HCT116 (cell line): Measurements from ENCODE around the gene SUPT3H. TPM values are rescaled to one million over a fixed set of nuclear protein-coding genes. Genes with fewer than 3 reads are reported as not detected.

Source experiments
- ATAC-seq: fragments of 200-7000 bp; cut with Tn5 transposase; 2 replicates; pipeline ENCODE4 v1.9.1; 2020; ENCODE audit warnings: mild to moderate bottlenecking, moderate library complexity
- BruUV-seq: library from RNA; stranded (reverse); fragments of 400-500 nt; replicated peaks from 2 replicates; lab custom pipeline; 2021; lab: Mats Ljungman, UMichigan
- CTCF ChIA-PET: fragments of 300-600 bp; sonication (Branson Sonifier 250); formaldehyde crosslinking; loops from one replicate; lab custom pipeline; 2021; ENCODE audit warnings: antibody characterized with exemption; lab: Charles Lee
- POLR2A ChIA-PET: fragments of 300-600, 350-600 bp; sonication (Branson Sonifier 250); formaldehyde crosslinking; loops from one replicate; lab custom pipeline; 2021; ENCODE audit warnings: antibody characterized with exemption; lab: Charles Lee
- RAD21 ChIA-PET, 2 experiments: fragments of 300-600 bp; sonication (Branson Sonifier 250); formaldehyde crosslinking; loops; one replicate each; lab custom pipeline; 2023; ENCODE audit warnings: low total read pairs in 2 of 2; ENCODE audit not compliant: uncharacterized antibody in 2 of 2, unreplicated experiment in 2 of 2, low non-redundant PET in 1 of 2; lab: Charles Lee
- DNase-seq: peaks from one replicate; pipeline ENCODE4 v3.0.0-alpha.2; 2010; ENCODE audit warnings: low read depth, low spot score
- H2AFZ ChIP-seq: fragments of 200-600 bp; shearing (Covaris generic), sonication (generic); 2 replicates; pipeline ENCODE4 v1.6.1; 2017; ENCODE audit warnings: low read depth, mixed run types, mixed read lengths, antibody characterized with exemption, low read length; ENCODE audit not compliant: poor library complexity, severe bottlenecking
- H3K27ac ChIP-seq: 2 replicates; pipeline ENCODE4 v1.5.1; 2012; ENCODE audit warnings: low read depth, low read length
- H3K27me3 ChIP-seq: fragments of 200-600 bp; sonication (generic); 2 replicates; pipeline ENCODE4 v1.6.1; 2016; ENCODE audit warnings: mixed run types, low read length, mixed read lengths; ENCODE audit not compliant: insufficient read depth
- H3K36me3 ChIP-seq, 2 experiments: fragments of 200-500 bp in 1 of 2; fragments of 200-600 bp in 1 of 2; sonication (Bioruptor generic) in 1 of 2; sonication (generic) in 1 of 2; 2 replicates each; pipeline versions ENCODE4 v1.5.1 to v1.6.1; 2014 to 2016; ENCODE audit warnings: low read length in 2 of 2, inconsistent platforms in 1 of 2, mixed read lengths in 1 of 2, mixed run types in 1 of 2; ENCODE audit not compliant: insufficient read depth in 2 of 2, control insufficient read depth in 1 of 2
- H3K4me1 ChIP-seq, 2 experiments: fragments of 200-600 bp in 1 of 2; sonication (generic) in 1 of 2; 2 replicates each; pipeline versions ENCODE4 v1.5.1 to v1.6.1; 2012 to 2017; ENCODE audit warnings: low read length in 2 of 2, inconsistent platforms in 1 of 2, mild to moderate bottlenecking in 1 of 2, mixed read lengths in 1 of 2, mixed run types in 1 of 2, moderate library complexity in 1 of 2; ENCODE audit not compliant: insufficient read depth in 2 of 2, control insufficient read depth in 1 of 2
- H3K4me2 ChIP-seq: fragments of 200-600 bp; sonication (generic); 2 replicates; pipeline ENCODE4 v1.6.1; 2017; ENCODE audit warnings: mixed run types, low read length, mixed read lengths
- H3K4me3 ChIP-seq, 2 experiments: fragments of 200-600 bp in 1 of 2; sonication (generic) in 1 of 2; replicated peaks in 1 of 2; 2 replicates each; pipeline ENCODE4 v1.5.1; 2011 to 2016; ENCODE audit warnings: low read length in 2 of 2, control low read depth in 1 of 2, low read depth in 1 of 2, mild to moderate bottlenecking in 1 of 2, mixed read lengths in 1 of 2, mixed run types in 1 of 2
- H3K79me2 ChIP-seq: fragments of 200-600 bp; sonication (generic); 2 replicates; pipeline ENCODE4 v1.6.1; 2017; ENCODE audit warnings: mild to moderate bottlenecking, mixed run types, low read length, moderate library complexity, mixed read lengths; ENCODE audit not compliant: insufficient read depth
- H3K9ac ChIP-seq: fragments of 200-600 bp; sonication (generic); 2 replicates; pipeline ENCODE4 v1.6.1; 2016; ENCODE audit warnings: low read length, mixed read lengths
- H3K9me2 ChIP-seq: fragments of 200-600 bp; sonication (generic), shearing (Covaris generic); 2 replicates; pipeline ENCODE4 v1.6.1; 2017; ENCODE audit warnings: mixed run types, mild to moderate bottlenecking, moderate library complexity; ENCODE audit not compliant: insufficient read depth
- H3K9me3 ChIP-seq, 2 experiments: fragments of 200-500 bp in 1 of 2; fragments of 200-600 bp in 1 of 2; sonication (Bioruptor generic) in 1 of 2; sonication (generic) in 1 of 2; 2 replicates each; pipeline ENCODE4 v1.6.1; 2014 to 2017; ENCODE audit warnings: low read length in 2 of 2, mixed read lengths in 2 of 2, inconsistent platforms in 1 of 2, low read depth in 1 of 2, mild to moderate bottlenecking in 1 of 2, mixed run types in 1 of 2, moderate library complexity in 1 of 2; ENCODE audit not compliant: control insufficient read depth in 1 of 2, insufficient read depth in 1 of 2
- H4K20me1 ChIP-seq: fragments of 200-600 bp; sonication (generic), shearing (Covaris generic); 2 replicates; pipeline ENCODE4 v1.6.1; 2017; ENCODE audit warnings: mixed run types, mild to moderate bottlenecking, moderate library complexity; ENCODE audit not compliant: insufficient read depth
- ATF3 ChIP-seq: IDR thresholded peaks from 2 replicates; pipeline ENCODE4 v1.6.1; 2012
- CBX3 ChIP-seq: IDR thresholded peaks from 2 replicates; pipeline ENCODE4 v1.6.1; 2012; ENCODE audit warnings: low read depth
- CEBPB ChIP-seq: IDR thresholded peaks from 2 replicates; pipeline ENCODE4 v1.6.1; 2012; ENCODE audit warnings: low read depth
- ELF1 ChIP-seq: IDR thresholded peaks from 2 replicates; pipeline ENCODE4 v1.6.1; 2012; ENCODE audit warnings: low read depth, borderline replicate concordance
- EZH2 ChIP-seq: fragments of 200-600 bp; sonication (generic); IDR thresholded peaks from 2 replicates; pipeline ENCODE4 v1.6.1; 2017; ENCODE audit warnings: antibody characterized with exemption, mixed run types
- EZH2phosphoT487 ChIP-seq: fragments of 200-600 bp; IDR thresholded peaks from 2 replicates; pipeline ENCODE4 v1.6.1; 2018; ENCODE audit warnings: antibody characterized with exemption, borderline replicate concordance
- FOSL1 ChIP-seq: IDR thresholded peaks from 2 replicates; pipeline ENCODE4 v1.6.1; 2012; ENCODE audit warnings: low read depth
- JUND ChIP-seq: IDR thresholded peaks from 2 replicates; pipeline ENCODE4 v1.6.1; 2012
- MAX ChIP-seq: IDR thresholded peaks from 2 replicates; pipeline ENCODE4 v1.6.1; 2012
- POLR2AphosphoS5 ChIP-seq: IDR thresholded peaks from 2 replicates; pipeline ENCODE4 v1.6.1; 2011; ENCODE audit warnings: mild to moderate bottlenecking, low read depth, low read length, moderate library complexity
- SIN3A ChIP-seq: IDR thresholded peaks from 2 replicates; pipeline ENCODE4 v1.6.1; 2012; ENCODE audit warnings: low read depth
- SP1 ChIP-seq: IDR thresholded peaks from 2 replicates; pipeline ENCODE4 v1.6.1; 2012; ENCODE audit warnings: low read depth
- SRF ChIP-seq: IDR thresholded peaks from 2 replicates; pipeline ENCODE4 v1.6.1; 2012; ENCODE audit warnings: low read depth
- TCF7L2 ChIP-seq: IDR thresholded peaks from 2 replicates; pipeline ENCODE4 v1.7.0; 2011; ENCODE audit warnings: borderline replicate concordance, inconsistent platforms; ENCODE audit not compliant: insufficient read depth, insufficient read length; ENCODE audit errors: extremely low read depth
- YY1 ChIP-seq: IDR thresholded peaks from 2 replicates; pipeline ENCODE4 v1.6.1; 2011; ENCODE audit warnings: low read length, low read depth, moderate library complexity, mild to moderate bottlenecking; ENCODE audit not compliant: insufficient replicate concordance; ENCODE audit errors: extremely low read depth
- ZFX ChIP-seq: fragments of 450-650 bp; IDR thresholded peaks from 2 replicates; pipeline ENCODE4 v1.6.1; 2017
- ZNF274 ChIP-seq: fragments of 200-500 bp; sonication (Bioruptor generic); IDR thresholded peaks from 2 replicates; pipeline ENCODE4 v1.6.1; 2014; ENCODE audit warnings: mild to moderate bottlenecking, low read depth, low read length, inconsistent platforms
- intact Hi-C: fragments of 100-400 bp; cut with micrococcal nuclease; formaldehyde crosslinking; loops from 2 replicates; pipeline ENCODE4 v1.10.0; 2022
- total RNA-seq: library from RNA; stranded (reverse); gene quantifications from one replicate; pipeline ENCODE4 v1.2.1, GENCODE V29; 2021; ENCODE audit not compliant: unreplicated experiment
- TF ChIP-seq, protein P1 (sequence below): IDR thresholded peaks from 2 replicates; pipeline ENCODE4 v1.6.1; 2011; ENCODE audit warnings: mild to moderate bottlenecking, low read length, moderate library complexity; ENCODE audit not compliant: insufficient replicate concordance; ENCODE audit errors: extremely low read depth

The SUPT3H gene
- total RNA-seq, 1 experiment from 2014 or later: 7.4 TPM

DNA sequence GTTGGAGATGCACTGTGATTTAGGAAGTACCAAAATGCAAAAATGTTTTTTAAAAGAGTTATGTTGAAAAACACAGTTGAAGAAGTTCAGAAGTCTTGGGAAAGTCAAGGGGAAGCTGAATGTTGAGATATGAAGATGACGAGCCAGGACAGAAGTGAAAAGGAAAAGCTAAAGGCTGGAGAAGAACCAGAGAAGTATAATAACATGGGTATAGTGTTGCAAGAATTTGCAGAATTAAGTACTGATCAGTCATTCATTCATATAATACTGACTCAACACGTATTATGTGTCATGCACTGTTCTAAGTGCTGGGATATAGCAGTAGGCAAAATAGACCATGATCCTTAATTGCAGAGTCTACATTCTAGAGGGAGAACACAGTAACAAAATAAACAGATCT lies 557.4 kb downstream of the SUPT3H start:
- Histone ChIP-seq H4K20me1 (no peaks in the 10 kb centered on the region), H3K9ac (no peak overlapping the region), H3K4me1 (no peaks in the 10 kb centered on the region), H3K27ac (no peak overlapping the region), H3K9me3 (no peaks in the 10 kb centered on the region), H3K4me3 (no peak overlapping the region), H3K9me2 (no peaks in the 10 kb centered on the region), H3K79me2 (no peaks in the 10 kb centered on the region), H2AFZ (no peak overlapping the region), H3K36me3 (no peaks in the 10 kb centered on the region)
- CTCF ChIA-PET: no interaction called here
- intact Hi-C loops: no loop called here
- ATAC-seq (no peak), DNase-seq (no peak)
- BruUV-seq: no TSS peak
- TF ChIP-seq ELF1 (no peak), CEBPB (no peak), SIN3A (no peak), EZH2 (no peak), CBX3 (no peak), YY1 (no peak), ZFX (no peak), JUND (no peak), FOSL1 (no peak), ZNF274 (no peak), SRF (no peak), MAX (no peak), SP1 (no peak), EZH2phosphoT487 (no peak), TCF7L2 (no peak), ATF3 (no peak), POLR2AphosphoS5 (no peak)
- TF ChIP-seq, protein P1, sequence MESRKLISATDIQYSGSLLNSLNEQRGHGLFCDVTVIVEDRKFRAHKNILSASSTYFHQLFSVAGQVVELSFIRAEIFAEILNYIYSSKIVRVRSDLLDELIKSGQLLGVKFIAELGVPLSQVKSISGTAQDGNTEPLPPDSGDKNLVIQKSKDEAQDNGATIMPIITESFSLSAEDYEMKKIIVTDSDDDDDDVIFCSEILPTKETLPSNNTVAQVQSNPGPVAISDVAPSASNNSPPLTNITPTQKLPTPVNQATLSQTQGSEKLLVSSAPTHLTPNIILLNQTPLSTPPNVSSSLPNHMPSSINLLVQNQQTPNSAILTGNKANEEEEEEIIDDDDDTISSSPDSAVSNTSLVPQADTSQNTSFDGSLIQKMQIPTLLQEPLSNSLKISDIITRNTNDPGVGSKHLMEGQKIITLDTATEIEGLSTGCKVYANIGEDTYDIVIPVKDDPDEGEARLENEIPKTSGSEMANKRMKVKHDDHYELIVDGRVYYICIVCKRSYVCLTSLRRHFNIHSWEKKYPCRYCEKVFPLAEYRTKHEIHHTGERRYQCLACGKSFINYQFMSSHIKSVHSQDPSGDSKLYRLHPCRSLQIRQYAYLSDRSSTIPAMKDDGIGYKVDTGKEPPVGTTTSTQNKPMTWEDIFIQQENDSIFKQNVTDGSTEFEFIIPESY: no peak
- TF ChIP-seq, all 23 proteins: peak for 0
- RAD21 ChIA-PET: no interaction called here
- Histone ChIP-seq H3K4me2 (no peak overlapping the region), H3K27me3 (no peaks in the 10 kb centered on the region)
- POLR2A ChIA-PET: no interaction called here
